Loucy (cell line): ENCODE results near the gene ABHD10.

ENCODE experiments used
- H2AFZ ChIP-seq: fragments of 200-600 bp; sonication (generic); 2 replicates; pipeline ENCODE4 v1.6.0; 2016; ENCODE audit warnings: antibody characterized with exemption, mild to moderate bottlenecking, low read length, moderate library complexity
- H3F3A ChIP-seq: fragments of 200-600 bp; 2 replicates; pipeline ENCODE4 v1.6.0; 2016; ENCODE audit warnings: antibody characterized with exemption, low read depth, mild to moderate bottlenecking
- H3K27me3 ChIP-seq: fragments of 200-600 bp; sonication (generic); 2 replicates; pipeline ENCODE4 v1.6.1; 2014; ENCODE audit warnings: low read length, mild to moderate bottlenecking; ENCODE audit not compliant: insufficient read depth, poor library complexity, severe bottlenecking
- H3K36me3 ChIP-seq: fragments of 200-600 bp; sonication (generic); 2 replicates; pipeline ENCODE4 v1.6.1; 2016; ENCODE audit warnings: low read length; ENCODE audit not compliant: insufficient read depth
- H3K4me1 ChIP-seq: fragments of 200-600 bp; sonication (generic); 2 replicates; pipeline ENCODE4 v1.5.1; 2014; ENCODE audit warnings: low read length, mild to moderate bottlenecking; ENCODE audit not compliant: insufficient read depth, poor library complexity, severe bottlenecking
- H3K4me2 ChIP-seq: fragments of 200-600 bp; sonication (generic); 2 replicates; pipeline ENCODE4 v1.6.0; 2014; ENCODE audit warnings: antibody characterized with exemption, low read length, low read depth, mild to moderate bottlenecking; ENCODE audit not compliant: poor library complexity, severe bottlenecking
- H3K4me3 ChIP-seq: fragments of 200-600 bp; sonication (generic); 2 replicates; pipeline ENCODE4 v1.5.1; 2014; ENCODE audit warnings: low read length, mild to moderate bottlenecking, mixed read lengths; ENCODE audit not compliant: poor library complexity, severe bottlenecking
- H3K79me2 ChIP-seq: fragments of 200-600 bp; sonication (generic); 2 replicates; pipeline ENCODE4 v1.6.1; 2014; ENCODE audit warnings: low read length; ENCODE audit not compliant: insufficient read depth
- H3K9ac ChIP-seq: fragments of 200-600 bp; sonication (generic); 2 replicates; pipeline ENCODE4 v1.6.0; 2014; ENCODE audit warnings: mild to moderate bottlenecking, low read depth, low read length, moderate library complexity; ENCODE audit not compliant: poor library complexity, severe bottlenecking
- H3K9me2 ChIP-seq: fragments of 200-600 bp; sonication (generic); replicated peaks from 2 replicates; pipeline ENCODE4 v1.6.1; 2016; ENCODE audit warnings: low read depth, low read length, mixed read lengths
- H3K9me3 ChIP-seq: fragments of 200-600 bp; sonication (generic); 2 replicates; pipeline ENCODE4 v1.6.1; 2014; ENCODE audit warnings: mild to moderate bottlenecking, antibody characterized with exemption, low read length, low read depth; ENCODE audit not compliant: insufficient read depth
- H4K20me1 ChIP-seq: fragments of 200-600 bp; sonication (generic); 2 replicates; pipeline ENCODE4 v1.6.0; 2014; ENCODE audit warnings: antibody characterized with exemption, low read length, mild to moderate bottlenecking; ENCODE audit not compliant: insufficient read depth, poor library complexity, severe bottlenecking
- CTCF ChIP-seq: fragments of 200-600 bp; sonication (generic); conservative IDR thresholded peaks from 2 replicates; pipeline ENCODE4 v1.5.1; 2014; ENCODE audit warnings: mild to moderate bottlenecking, antibody characterized with exemption, low read length
- EZH2phosphoT487 ChIP-seq: fragments of 200-600 bp; IDR thresholded peaks from 2 replicates; pipeline ENCODE4 v1.6.1; 2018; ENCODE audit warnings: antibody characterized with exemption, mild to moderate bottlenecking, moderate library complexity, borderline replicate concordance

ABHD10 gene

GRCh38 chr3:112000367-112000771 is 21.5 kb downstream of the ABHD10 start:
- Histone ChIP-seq H3F3A (no peaks in the 10 kb centered on the region), H3K4me3 (no peak overlapping the region), H3K4me2 (no peak overlapping the region), H3K4me1 (no peaks in the 10 kb centered on the region), H3K27me3 (no peaks in the 10 kb centered on the region), H3K79me2 (no peaks in the 10 kb centered on the region), H3K36me3 (no peaks in the 10 kb centered on the region), H3K9ac (no peak overlapping the region), H3K9me3 (no peaks in the 10 kb centered on the region), H3K9me2 (no peaks in the 10 kb centered on the region), H4K20me1 (no peaks in the 10 kb centered on the region), H2AFZ (no peak overlapping the region)
- TF ChIP-seq EZH2phosphoT487 (no peak), CTCF (no peak)

- no peaks in the 10 kb centered on the region for H3K79me2 ChIP-seq
- TF ChIP-seq CTCF (no peak), EZH2phosphoT487 (no peak)
These were observed 22.1 kb downstream of the ABHD10 start for GRCh38 chr3:112000966-112001365.

GRCh38 chr3:112001526-112001925 is 22.7 kb downstream of the ABHD10 start:
- H3K36me3 ChIP-seq, result no peaks in the 10 kb centered on the region
- no peaks in the 10 kb centered on the region for H3K9me2 ChIP-seq
- no peak overlapping the region for H2AFZ ChIP-seq
- H3K4me2 ChIP-seq, result no peak overlapping the region
- H3K9me3 ChIP-seq, result no peaks in the 10 kb centered on the region
- no peak overlapping the region for H3K9ac ChIP-seq
- H3K79me2 ChIP-seq, result no peaks in the 10 kb centered on the region
- no peaks in the 10 kb centered on the region for H4K20me1 ChIP-seq
- no peak overlapping the region for H3K4me3 ChIP-seq
- no peaks in the 10 kb centered on the region for H3F3A ChIP-seq
- no peak for TF ChIP-seq CTCF
- TF ChIP-seq EZH2phosphoT487, result no peak
- no peaks in the 10 kb centered on the region for H3K4me1 ChIP-seq
- no peaks in the 10 kb centered on the region for H3K27me3 ChIP-seq

More at GRCh38 chr3:112000966-112001365, 22.1 kb downstream of the ABHD10 start:
- H3K36me3 ChIP-seq, result no peaks in the 10 kb centered on the region
- no peaks in the 10 kb centered on the region for H3K9me2 ChIP-seq
- H3K4me3 ChIP-seq, result no peak overlapping the region
- H2AFZ ChIP-seq, result no peak overlapping the region
- H3K27me3 ChIP-seq, result no peaks in the 10 kb centered on the region
- no peaks in the 10 kb centered on the region for H3K9me3 ChIP-seq
- H3F3A ChIP-seq, result no peaks in the 10 kb centered on the region
- no peak overlapping the region for H3K9ac ChIP-seq
- H3K4me2 ChIP-seq, result no peak overlapping the region
- H3K4me1 ChIP-seq, result no peaks in the 10 kb centered on the region
- H4K20me1 ChIP-seq, result no peaks in the 10 kb centered on the region
